ENCODE results near the gene ITGA1.

DNA sequence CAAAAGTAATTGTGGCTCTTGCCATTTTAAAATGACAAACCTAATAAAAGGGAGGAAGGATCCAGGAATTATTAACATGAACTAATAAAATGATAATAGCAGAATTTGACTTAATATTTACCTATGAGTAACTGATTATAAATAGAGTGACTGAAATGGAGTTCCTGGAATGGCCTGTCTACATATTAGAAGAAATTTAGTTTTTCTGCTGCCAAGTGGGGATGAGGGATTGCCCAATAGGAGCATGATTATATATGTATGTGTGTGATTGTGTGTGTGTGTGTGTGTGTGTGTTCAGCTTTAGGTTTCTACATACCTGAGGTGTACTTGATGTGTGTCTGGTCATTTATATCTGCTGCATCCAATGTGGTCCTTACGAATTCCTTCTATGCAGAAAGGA lies 36.6 kb upstream of the ITGA1 start:
- TF ChIP-seq EZH2 (optimal IDR thresholded peaks at IDR 0.05; ENCODE audit: low read depth, low read length) (no peak), EZH2phosphoT487 (IDR thresholded peaks at IDR 0.05; ENCODE audit: low read length) (no peak)
- TF ChIP-seq, protein P1, sequence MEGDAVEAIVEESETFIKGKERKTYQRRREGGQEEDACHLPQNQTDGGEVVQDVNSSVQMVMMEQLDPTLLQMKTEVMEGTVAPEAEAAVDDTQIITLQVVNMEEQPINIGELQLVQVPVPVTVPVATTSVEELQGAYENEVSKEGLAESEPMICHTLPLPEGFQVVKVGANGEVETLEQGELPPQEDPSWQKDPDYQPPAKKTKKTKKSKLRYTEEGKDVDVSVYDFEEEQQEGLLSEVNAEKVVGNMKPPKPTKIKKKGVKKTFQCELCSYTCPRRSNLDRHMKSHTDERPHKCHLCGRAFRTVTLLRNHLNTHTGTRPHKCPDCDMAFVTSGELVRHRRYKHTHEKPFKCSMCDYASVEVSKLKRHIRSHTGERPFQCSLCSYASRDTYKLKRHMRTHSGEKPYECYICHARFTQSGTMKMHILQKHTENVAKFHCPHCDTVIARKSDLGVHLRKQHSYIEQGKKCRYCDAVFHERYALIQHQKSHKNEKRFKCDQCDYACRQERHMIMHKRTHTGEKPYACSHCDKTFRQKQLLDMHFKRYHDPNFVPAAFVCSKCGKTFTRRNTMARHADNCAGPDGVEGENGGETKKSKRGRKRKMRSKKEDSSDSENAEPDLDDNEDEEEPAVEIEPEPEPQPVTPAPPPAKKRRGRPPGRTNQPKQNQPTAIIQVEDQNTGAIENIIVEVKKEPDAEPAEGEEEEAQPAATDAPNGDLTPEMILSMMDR (IDR thresholded peaks at IDR 0.05; ENCODE audit: low read length) = no peak
